Endothelial cell of umbilical vein (primary cell): ENCODE results near the gene RGS7. TPM values are rescaled to one million over a fixed set of nuclear protein-coding genes. Genes with fewer than 3 reads are reported as not detected.

ENCODE experiments used
- BruUV-seq: library from RNA; stranded (reverse); fragments of 400-500 nt; replicated peaks from 2 replicates; lab custom pipeline; 2021; lab: Mats Ljungman, UMichigan
- CTCF ChIA-PET: fragments of 300-600, 350-600 bp; sonication (Branson Sonifier 250); formaldehyde crosslinking; loops from one replicate; lab custom pipeline; 2021; ENCODE audit warnings: antibody characterized with exemption, inconsistent platforms; lab: Charles Lee
- POLR2A ChIA-PET: fragments of 300-600, 350-600 bp; sonication (Branson Sonifier 250); formaldehyde crosslinking; loops from one replicate; lab custom pipeline; 2021; ENCODE audit warnings: antibody characterized with exemption, inconsistent platforms; lab: Charles Lee
- DNase-seq: peaks from one replicate; pipeline ENCODE4 v3.0.0-alpha.2; 2011; ENCODE audit warnings: low read depth, low spot score
- FAIRE-seq: peaks from 2 replicates; lab custom pipeline; 2011; peaks lifted over from hg19 to GRCh38; lab: Jason Lieb, UNC
- H2AFZ ChIP-seq: 2 replicates; pipeline ENCODE4 v1.6.0; 2012; ENCODE audit warnings: low read depth, low read length, control low read depth, inconsistent platforms
- H3K27ac ChIP-seq: 2 replicates; pipeline ENCODE4 v1.5.1; 2011; ENCODE audit warnings: low read depth, mild to moderate bottlenecking, control low read depth, low read length, moderate library complexity; ENCODE audit not compliant: insufficient read depth
- H3K27me3 ChIP-seq, 2 experiments: 2 replicates each; pipeline versions ENCODE4 v1.6.0 to v1.6.1; 2011; ENCODE audit warnings: low read length in 2 of 2, mixed read lengths in 1 of 2; ENCODE audit not compliant: control insufficient read depth in 2 of 2, insufficient read depth in 2 of 2
- H3K36me3 ChIP-seq, 2 experiments: 2 replicates in 1 of 2; 3 replicates in 1 of 2; pipeline ENCODE4 v1.5.1; 2011; ENCODE audit warnings: low read length in 2 of 2, mild to moderate bottlenecking in 1 of 2, moderate library complexity in 1 of 2; ENCODE audit not compliant: control insufficient read depth in 2 of 2, insufficient read depth in 2 of 2; ENCODE audit errors: extremely low read depth in 1 of 2
- H3K4me1 ChIP-seq: 3 replicates; pipeline ENCODE4 v1.5.1; 2011; ENCODE audit warnings: mild to moderate bottlenecking, low read length; ENCODE audit not compliant: control insufficient read depth, insufficient read depth; ENCODE audit errors: extremely low read depth
- H3K4me2 ChIP-seq: 2 replicates; pipeline ENCODE4 v1.6.1; 2011; ENCODE audit warnings: low read length, control low read depth, mixed read lengths; ENCODE audit not compliant: insufficient read depth
- H3K4me3 ChIP-seq, 3 experiments: fragments of 200-600 bp in 1 of 3; sonication (generic), shearing (Covaris generic) in 1 of 3; replicated peaks in 1 of 3; 2 replicates each; pipeline ENCODE4 v1.5.1; 2011 to 2016; ENCODE audit warnings: control low read depth in 3 of 3, low read length in 3 of 3, mild to moderate bottlenecking in 2 of 3, inconsistent platforms in 1 of 3, low read depth in 1 of 3, moderate library complexity in 1 of 3; ENCODE audit not compliant: insufficient read depth in 1 of 3
- H3K79me2 ChIP-seq: 2 replicates; pipeline ENCODE4 v1.6.0; 2012; ENCODE audit warnings: low read length, inconsistent platforms; ENCODE audit not compliant: control insufficient read depth, insufficient read depth
- H3K9ac ChIP-seq: replicated peaks from 2 replicates; pipeline ENCODE3; 2011; ENCODE audit warnings: low read length, control low read depth; ENCODE audit not compliant: insufficient read depth; ENCODE audit errors: extremely low read depth
- H3K9me1 ChIP-seq: replicated peaks from 3 replicates; pipeline ENCODE4 v1.6.0; 2011; ENCODE audit warnings: mild to moderate bottlenecking, low read length; ENCODE audit not compliant: control insufficient read depth, insufficient read depth; ENCODE audit errors: extremely low read depth
- H3K9me3 ChIP-seq: replicated peaks from 2 replicates; pipeline ENCODE4 v1.5.1; 2012; ENCODE audit warnings: low read length, inconsistent platforms; ENCODE audit not compliant: control insufficient read depth, insufficient read depth
- H4K20me1 ChIP-seq: replicated peaks from 2 replicates; pipeline ENCODE3; 2011; ENCODE audit warnings: mild to moderate bottlenecking, low read length; ENCODE audit not compliant: control insufficient read depth, insufficient read depth; ENCODE audit errors: extremely low read depth
- CTCF ChIP-seq, 2 donors: IDR thresholded peaks; 1 replicate in 1 of 2; 2 replicates in 1 of 2; pipeline ENCODE4 v1.5.1; 2011; ENCODE audit warnings: low read length in 2 of 2, mild to moderate bottlenecking in 2 of 2, moderate library complexity in 2 of 2, control low read depth in 1 of 2, inconsistent platforms in 1 of 2, low read depth in 1 of 2; ENCODE audit not compliant: insufficient read depth in 1 of 2; ENCODE audit errors: extremely low read depth in 1 of 2
- EZH2 ChIP-seq: IDR thresholded peaks from 2 replicates; pipeline ENCODE4 v1.6.1; 2012; ENCODE audit warnings: borderline replicate concordance, low read depth, mild to moderate bottlenecking, moderate library complexity, low read length, inconsistent platforms; ENCODE audit not compliant: severe bottlenecking
- FOS ChIP-seq: IDR thresholded peaks from 2 replicates; pipeline ENCODE4 v1.6.1; 2011; ENCODE audit warnings: mild to moderate bottlenecking, low read length, moderate library complexity, borderline replicate concordance; ENCODE audit not compliant: insufficient read depth
- GATA2 ChIP-seq: IDR thresholded peaks from 2 replicates; pipeline ENCODE4 v1.7.0; 2011; ENCODE audit warnings: low read depth, mild to moderate bottlenecking, moderate library complexity, mixed read lengths, low read length; ENCODE audit not compliant: insufficient read length, insufficient read depth
- JUN ChIP-seq: IDR thresholded peaks from 2 replicates; pipeline ENCODE4 v1.6.1; 2011; ENCODE audit warnings: borderline replicate concordance, low read depth; ENCODE audit not compliant: insufficient read length, insufficient read depth
- MAX ChIP-seq: IDR thresholded peaks from 2 replicates; pipeline ENCODE4 v1.6.1; 2011; ENCODE audit not compliant: insufficient read depth, insufficient read length
- MYC ChIP-seq: IDR thresholded peaks from one replicate; pipeline ENCODE4 v1.6.1; 2011; ENCODE audit warnings: mild to moderate bottlenecking, low read depth, low read length
- POLR2A ChIP-seq: IDR thresholded peaks from 2 replicates; pipeline ENCODE4 v1.6.1; 2012; ENCODE audit warnings: low read depth, mild to moderate bottlenecking, control low read depth, low read length
- POLR2AphosphoS5 ChIP-seq: IDR thresholded peaks from 2 replicates; pipeline ENCODE4 v1.6.1; 2012; ENCODE audit warnings: low read depth, mild to moderate bottlenecking, control low read depth, low read length, moderate library complexity; ENCODE audit not compliant: insufficient read depth
- dilution Hi-C: fragments of 300-500 bp; cut with MboI; formaldehyde crosslinking; loops from one replicate; pipeline ENCODE4 v1.15.0; 2019; ENCODE audit warnings: low sequenced_read_pairs; ENCODE audit not compliant: extremely low pct_ligation_motif_present
- intact Hi-C: fragments of 100-400 bp; cut with micrococcal nuclease; formaldehyde crosslinking; loops from one replicate; pipeline ENCODE4 v1.10.0; 2022
- polyA plus RNA-seq, 4 experiments: library from polyadenylated mRNA; depleted of rRNA in 3 of 4; stranded (reverse) in 3 of 4; unstranded in 1 of 4; fragments of >200 nt; gene quantifications; 2 replicates each; pipeline versions ENCODE4 v1.2.1 to v1.2.3, GENCODE V29; 2011 to 2012; ENCODE audit warnings: missing spikeins in 1 of 4
- total RNA-seq: library from RNA; stranded (reverse); gene quantifications from 2 replicates; pipeline ENCODE4 v1.2.3, GENCODE V29; 2021

Gene RGS7
- total and polyA plus RNA-seq, 2 donors (not counting 3 experiments of a cell fraction or from before 2014, with no cell fraction given) = 0.43 to 0.44 TPM

GRCh38 chr1:240993004-240993403, 364.0 kb downstream of the RGS7 start:
- no peak overlapping the region for H3K4me3 ChIP-seq
- no peak for FAIRE-seq
- no peak overlapping the region for H2AFZ ChIP-seq
- H3K4me2 ChIP-seq = no peak overlapping the region
- H3K27me3 ChIP-seq = no peaks in the 10 kb centered on the region
- BruUV-seq = no TSS peak
- dilution Hi-C loops (no loop called here), intact Hi-C loops (no loop called here)
- no peaks in the 10 kb centered on the region for H3K36me3 ChIP-seq
- H3K9ac ChIP-seq = no peak overlapping the region
- H4K20me1 ChIP-seq = no peaks in the 10 kb centered on the region
- ChIA-PET POLR2A (no interaction called here), CTCF (no interaction called here)
- H3K9me3 ChIP-seq = no peaks in the 10 kb centered on the region
- DNase-seq = no peak
- H3K4me1 ChIP-seq = no peaks in the 10 kb centered on the region
- H3K9me1 ChIP-seq = no peaks in the 10 kb centered on the region
- no peak overlapping the region for H3K27ac ChIP-seq
- TF ChIP-seq GATA2 (no peak), POLR2AphosphoS5 (no peak), EZH2 (no peak), FOS (no peak), POLR2A (no peak), JUN (no peak), CTCF (IDR thresholded peaks at IDR 0.05; ENCODE audit: extremely low read depth in 1 of 2, insufficient read depth in 1 of 2, low read depth in 1 of 2, low read length in 2 of 2) (no peak), MYC (no peak), MAX (no peak)
- no peaks in the 10 kb centered on the region for H3K79me2 ChIP-seq
